K562 (cell line): ENCODE measurements around the gene CLCNKB. TPM values are rescaled to one million over a fixed set of nuclear protein-coding genes. Genes with fewer than 3 reads are reported as not detected.

Experiments used
- BCOR ChIP-seq: fragments of 450-650 bp; IDR thresholded peaks from 2 replicates; pipeline ENCODE4 v1.6.1; 2016
- COPS2 ChIP-seq: fragments of 450-650 bp; conservative IDR thresholded peaks from 2 replicates; pipeline ENCODE4 v1.6.1; 2016; ENCODE audit warnings: mild to moderate bottlenecking, moderate library complexity
- CREB1 ChIP-seq, 2 experiments: sonication (generic) in 1 of 2; formaldehyde crosslinking in 1 of 2; IDR thresholded peaks; 2 replicates each; pipeline versions ENCODE4 v1.6.1 to v1.8.0; 2012 to 2022; ENCODE audit warnings: inconsistent platforms in 1 of 2, mild to moderate bottlenecking in 1 of 2, missing genetic modification reagents in 1 of 2, moderate library complexity in 1 of 2
- EGR1 ChIP-seq: fragments of 450-650 bp; conservative IDR thresholded peaks from 2 replicates; pipeline ENCODE4 v1.6.1; 2017; ENCODE audit warnings: mild to moderate bottlenecking
- FOXJ2 ChIP-seq: fragments of 200-800 bp; sonication (Bioruptor generic); IDR thresholded peaks from 2 replicates; pipeline ENCODE4 v1.6.1; 2016; ENCODE audit warnings: missing genetic modification characterization, missing compliant biosample characterization
- GTF2A2 ChIP-seq: IDR thresholded peaks from 2 replicates; pipeline ENCODE4 v1.6.1; 2016; ENCODE audit warnings: mild to moderate bottlenecking, missing genetic modification characterization, missing compliant biosample characterization
- HDAC1 ChIP-seq, 2 experiments: fragments of 450-650 bp; IDR thresholded peaks; 2 replicates each; pipeline ENCODE4 v1.6.1; 2016 to 2017; ENCODE audit warnings: inconsistent platforms in 1 of 2, mild to moderate bottlenecking in 1 of 2, moderate library complexity in 1 of 2
- HDAC2 ChIP-seq: fragments of 450-650 bp; IDR thresholded peaks from 2 replicates; pipeline ENCODE4 v1.6.1; 2016; ENCODE audit warnings: mild to moderate bottlenecking
- HLTF ChIP-seq: fragments of 450-650 bp; IDR thresholded peaks from 2 replicates; pipeline ENCODE4 v1.6.1; 2016
- KLF10 ChIP-seq: fragments of 250-450 bp; sonication (Bioruptor Pico); IDR thresholded peaks from 2 replicates; pipeline ENCODE4 v1.6.1; 2021; ENCODE audit warnings: matching md5 sums
- KLF6 ChIP-seq: fragments of 250-450 bp; sonication (Bioruptor Pico); IDR thresholded peaks from 2 replicates; pipeline ENCODE4 v1.4.0; 2020; ENCODE audit warnings: mild to moderate bottlenecking, moderate library complexity, borderline replicate concordance
- MAFK ChIP-seq: IDR thresholded peaks from 2 replicates; pipeline ENCODE4 v1.6.1; 2011; ENCODE audit warnings: low read length, improper control_type of control experiment
- MTA3 ChIP-seq: fragments of 450-650 bp; formaldehyde crosslinking; IDR thresholded peaks from 2 replicates; pipeline ENCODE4 v1.6.1; 2017; ENCODE audit warnings: mild to moderate bottlenecking, borderline replicate concordance
- NFRKB ChIP-seq: fragments of 450-650 bp; IDR thresholded peaks from 2 replicates; pipeline ENCODE4 v1.6.1; 2016; ENCODE audit warnings: low read depth
- PHB ChIP-seq: fragments of 250-450 bp; sonication (Bioruptor Pico); IDR thresholded peaks from 2 replicates; pipeline ENCODE4 v1.5.0; 2021
- PKNOX1 ChIP-seq: fragments of 450-650 bp; IDR thresholded peaks from 2 replicates; pipeline ENCODE4 v1.6.1; 2016
- PTTG1 ChIP-seq: fragments of 450-650 bp; IDR thresholded peaks from 2 replicates; pipeline ENCODE4 v1.6.1; 2016; ENCODE audit warnings: low read depth, mild to moderate bottlenecking, missing genetic modification characterization, missing compliant biosample characterization
- RREB1 ChIP-seq: fragments of 250-450 bp; sonication (Bioruptor Pico); IDR thresholded peaks from 2 replicates; pipeline ENCODE4 v1.4.0; 2020
- SUPT5H ChIP-seq: fragments of 450-650 bp; IDR thresholded peaks from 2 replicates; pipeline ENCODE4 v1.6.1; 2016
- THAP7 ChIP-seq: fragments of 250-450 bp; sonication (Bioruptor Pico); IDR thresholded peaks from 2 replicates; pipeline ENCODE4 v1.5.0; 2021
- ZNF239 ChIP-seq: fragments of 250-450 bp; sonication (Bioruptor Pico); IDR thresholded peaks from 2 replicates; pipeline ENCODE4 v1.4.0; 2020; ENCODE audit warnings: mild to moderate bottlenecking
- ZSCAN32 ChIP-seq: fragments of 450-650 bp; formaldehyde crosslinking; IDR thresholded peaks from 2 replicates; pipeline ENCODE4 v1.4.0; 2020; ENCODE audit warnings: mild to moderate bottlenecking, moderate library complexity
- polyA plus RNA-seq, 8 experiments: library from polyadenylated mRNA; depleted of rRNA in 4 of 8; stranded (reverse) in 5 of 8; unstranded in 3 of 8; fragments of >200 nt; fragmentation: Nextera tagmentation in 2 of 8; fragmentation: Illumina TruSeq in 1 of 8; extraction: Ambion mirVana in 2 of 8; extraction: Trizol in 1 of 8; gene quantifications; 2 replicates each; pipeline versions ENCODE4 v1.2.1 to v1.2.3, GENCODE V29; 2011 to 2014; ENCODE audit warnings: inconsistent platforms in 1 of 8, missing spikeins in 1 of 8
- total RNA-seq, 7 experiments: library from RNA; depleted of rRNA in 6 of 7; stranded (reverse); fragments of >200 nt in 6 of 7; fragmentation: Illumina TruSeq in 2 of 7; extraction: Trizol in 2 of 7; gene quantifications; 2 replicates each; pipeline versions ENCODE4 v1.2.1 to v1.2.3, GENCODE V29; 2011 to 2021; ENCODE audit warnings: low replicate concordance in 1 of 7

CLCNKB gene
- total and polyA plus RNA-seq, 9 of the 15 experiments (the other 6 are each of a cell fraction or from before 2014, with no cell fraction given), result 0.08 to 1.7 (median 0.64) TPM

- no peak for TF ChIP-seq RREB1 (CRISPR knock-in tag)
- TF ChIP-seq SUPT5H, result no peak
- peak in 1 of 2 experiments; percentile 49; a peak in 1 of 4 replicates for TF ChIP-seq HDAC1 (IDR thresholded peaks at IDR 0.05)
- no peak for TF ChIP-seq HLTF
- TF ChIP-seq CREB1 (IDR thresholded peaks at IDR 0.05), result peak; percentile 62
- 0 out of 2 replicates have a peak, but pooled peaks have one; percentile 60 for TF ChIP-seq CREB1 (CRISPR knock-in tag; IDR thresholded peaks at IDR 0.05)
- peak; percentile 44; the same call in 1 of the 2 replicates for TF ChIP-seq PKNOX1
- peak; percentile 84 for TF ChIP-seq ZNF239 (CRISPR knock-in tag)
- peak; percentile 52; the same call in 1 of the 2 replicates for TF ChIP-seq BCOR
- TF ChIP-seq MAFK, result no peak
- no peak for TF ChIP-seq PHB (CRISPR knock-in tag)
- TF ChIP-seq MTA3, result no peak
- TF ChIP-seq PTTG1 (tag), result no peak
- 0 out of 2 replicates have a peak, but pooled peaks have one; percentile 46 for TF ChIP-seq HDAC2
- TF ChIP-seq GTF2A2 (tag), result no peak
- TF ChIP-seq NFRKB, result peak; percentile 40; the same call in 1 of the 2 replicates
- no peak for TF ChIP-seq COPS2
- TF ChIP-seq THAP7 (CRISPR knock-in tag), result no peak
- no peak for TF ChIP-seq FOXJ2 (tag)
- TF ChIP-seq KLF10 (CRISPR knock-in tag), result no peak
- no peak for TF ChIP-seq EGR1
- no peak for TF ChIP-seq KLF6 (CRISPR knock-in tag)
- no peak for TF ChIP-seq ZSCAN32 (CRISPR knock-in tag)
Measured at GRCh38 chr1:16053781-16054502, 10.4 kb downstream of the CLCNKB start (continued).
